Measurements from ENCODE around the gene DNAJA4. TPM values are rescaled to one million over a fixed set of nuclear protein-coding genes. Genes with fewer than 3 reads are reported as not detected.

The DNAJA4 gene
- total RNA-seq, 2 donors from 2014 or later, result 36.7 to 39.6 TPM

DNA sequence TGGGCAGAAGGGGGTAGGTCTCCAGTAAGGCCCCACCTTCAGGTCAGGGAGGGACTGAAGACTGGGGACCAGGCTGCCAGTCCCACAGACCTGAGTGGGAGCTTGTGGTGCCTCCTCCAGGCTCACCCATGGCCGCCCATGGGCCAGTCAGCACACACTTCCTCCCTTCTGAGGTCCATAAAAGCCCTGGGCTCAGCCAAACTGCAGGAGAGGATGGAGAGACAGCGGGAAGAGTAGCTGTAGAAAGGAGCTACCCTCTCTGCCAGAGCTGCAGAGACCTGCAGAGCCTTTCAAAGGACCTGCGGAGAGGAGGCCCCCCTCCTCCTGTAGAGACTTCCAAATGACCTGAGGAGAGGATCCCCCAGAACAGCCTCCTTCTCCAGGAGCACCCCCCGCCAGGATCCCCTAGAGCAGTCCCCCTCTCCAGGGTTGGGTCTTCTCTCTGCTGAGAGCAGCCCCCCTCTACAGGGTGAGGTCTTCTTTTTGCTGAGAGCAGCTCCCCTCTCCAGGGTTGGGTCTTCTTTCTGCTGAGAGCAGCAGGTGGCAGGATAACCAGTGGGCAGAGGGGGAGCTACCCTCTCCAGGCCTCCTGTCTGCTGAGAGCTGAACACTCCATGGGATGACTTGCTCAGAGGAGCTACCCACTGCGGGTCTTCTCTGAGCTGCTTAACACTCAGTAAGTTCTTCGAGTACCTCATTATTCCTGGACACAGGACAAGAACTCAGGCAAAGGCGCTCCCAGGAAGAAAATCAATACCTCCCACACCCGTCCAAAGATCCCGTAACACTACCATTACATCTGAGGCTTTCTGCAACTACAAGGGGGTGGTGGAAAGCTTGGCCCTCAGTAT, 40.1 kb downstream of the DNAJA4 start:
- ATAC-seq (no peak), DNase-seq (no peak)
- intact Hi-C loops (cut with DNase I, micrococcal nuclease), result loop anchor here in 1 of 2 donors (5.0 kb wide), 1 partner anchor 178 kb away; no protein-coding TSS in a partner anchor

DNA sequence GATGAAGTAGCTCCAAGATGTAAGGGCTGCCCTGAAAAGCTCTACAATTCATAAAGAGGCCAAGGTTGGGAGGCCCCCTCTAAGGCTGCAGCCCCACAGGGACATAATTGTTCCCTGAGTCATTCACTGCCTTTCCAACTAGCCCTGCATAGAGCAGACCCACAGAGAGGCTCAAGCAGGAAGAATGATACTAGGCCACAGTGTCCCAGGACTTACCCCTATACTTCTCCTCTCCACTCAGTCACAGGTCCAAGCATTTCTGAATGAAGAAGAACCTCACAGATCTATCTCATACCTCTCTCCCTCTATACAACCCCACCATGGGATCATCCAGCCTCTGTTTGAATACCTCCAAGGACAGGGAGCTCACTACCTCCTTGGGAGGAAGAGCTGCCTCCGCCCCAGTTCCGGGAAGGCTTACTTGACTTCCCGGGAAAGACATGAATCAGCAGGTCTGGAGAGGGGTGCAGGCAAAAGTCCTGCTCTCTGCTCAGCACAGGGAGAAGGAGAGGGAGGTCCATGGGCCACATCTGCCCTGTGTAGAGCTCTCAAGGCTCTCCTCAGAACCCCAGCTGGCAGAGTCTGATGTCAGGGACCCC, 41.9 kb downstream of the DNAJA4 start:
- DNase-seq, result no peak
- intact Hi-C loops (cut with DNase I, micrococcal nuclease), result loop anchor here in 1 of 2 donors (5.0 kb wide), 1 partner anchor 176 kb away; no protein-coding TSS in a partner anchor
- ATAC-seq, result no peak

DNA sequence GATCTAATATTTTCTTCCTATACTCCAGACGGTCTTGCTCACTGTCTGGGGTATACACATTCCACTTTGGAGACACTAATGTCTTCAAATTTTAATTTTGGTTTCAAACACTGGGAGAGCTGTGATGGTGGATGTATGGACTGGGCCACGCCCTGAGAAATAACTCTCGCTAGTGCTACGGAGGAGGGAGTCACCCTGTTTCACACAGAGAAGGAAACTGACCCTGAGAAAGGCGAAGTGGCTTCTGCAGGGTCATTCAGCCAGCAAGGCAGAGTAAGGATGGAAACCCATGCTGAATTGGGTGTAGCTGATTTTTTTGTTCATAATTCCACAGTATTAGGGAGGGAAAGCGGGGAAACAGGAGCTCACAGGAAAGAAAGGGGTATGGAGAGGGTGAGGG, 43.6 kb downstream of the DNAJA4 start:
- intact Hi-C loops (cut with DNase I, micrococcal nuclease), result loop anchor here in 1 of 2 donors (5.0 kb wide), 1 partner anchor 174 kb away; no protein-coding TSS in a partner anchor
- DNase-seq (no peak), ATAC-seq (peak; percentile 67)

DNA sequence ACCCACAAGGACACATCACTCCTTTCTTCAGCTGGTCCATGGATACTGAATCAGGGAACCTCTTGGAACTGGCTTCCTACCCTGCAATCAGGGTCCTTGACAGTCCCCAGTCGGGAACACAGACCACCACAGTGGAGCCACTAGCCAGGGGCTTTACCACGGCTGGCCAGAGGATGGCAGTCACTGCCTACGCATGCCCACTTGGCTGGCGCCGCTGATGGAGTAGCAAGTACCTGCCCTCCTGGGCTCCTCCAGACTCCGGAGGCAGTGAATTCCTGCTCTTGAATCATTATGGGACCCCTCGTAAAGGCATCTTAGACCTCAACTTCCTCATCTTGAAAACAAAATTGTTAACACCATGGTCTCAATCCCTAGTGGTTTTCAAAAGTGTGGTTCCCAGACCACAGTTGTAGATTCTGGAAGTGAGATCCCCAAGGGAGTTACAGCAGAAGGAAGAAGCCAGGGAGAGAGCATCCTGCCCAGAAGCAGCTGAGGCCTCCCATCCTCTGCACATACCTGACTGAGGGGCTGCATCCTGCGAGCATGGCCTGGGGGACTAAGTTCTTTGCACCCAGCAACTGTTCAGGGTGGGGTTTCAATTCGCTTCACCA, 44.2 kb downstream of the DNAJA4 start:
- intact Hi-C loops (cut with DNase I, micrococcal nuclease), result loop anchor here in 1 of 2 donors (5.0 kb wide), 1 partner anchor 174 kb away; no protein-coding TSS in a partner anchor
- DNase-seq (peak in 1 of 2 donors; percentile 83), ATAC-seq (peak; percentile 92)

DNA sequence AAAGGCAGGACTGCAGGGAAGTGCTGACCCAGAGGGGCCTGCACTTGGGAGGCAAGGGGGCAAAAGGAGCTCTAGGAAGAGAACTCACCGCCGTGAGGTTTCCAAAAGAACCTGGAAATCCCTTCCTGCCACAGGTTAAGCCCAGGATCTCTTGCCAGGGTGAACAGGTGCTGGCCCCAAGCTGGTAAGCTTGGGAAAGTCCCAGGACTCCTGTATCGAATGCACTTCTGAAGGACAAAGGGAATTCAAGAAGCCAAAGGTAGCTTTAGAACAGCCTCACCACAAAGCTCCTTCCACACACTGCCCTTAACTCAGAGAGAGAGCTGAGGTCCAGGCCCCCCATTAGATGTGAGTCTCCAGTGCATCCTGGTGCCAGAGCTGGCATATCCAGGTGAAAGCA, 46.9 kb downstream of the DNAJA4 start:
- intact Hi-C loops (cut with DNase I, micrococcal nuclease), result no loop called here

DNA sequence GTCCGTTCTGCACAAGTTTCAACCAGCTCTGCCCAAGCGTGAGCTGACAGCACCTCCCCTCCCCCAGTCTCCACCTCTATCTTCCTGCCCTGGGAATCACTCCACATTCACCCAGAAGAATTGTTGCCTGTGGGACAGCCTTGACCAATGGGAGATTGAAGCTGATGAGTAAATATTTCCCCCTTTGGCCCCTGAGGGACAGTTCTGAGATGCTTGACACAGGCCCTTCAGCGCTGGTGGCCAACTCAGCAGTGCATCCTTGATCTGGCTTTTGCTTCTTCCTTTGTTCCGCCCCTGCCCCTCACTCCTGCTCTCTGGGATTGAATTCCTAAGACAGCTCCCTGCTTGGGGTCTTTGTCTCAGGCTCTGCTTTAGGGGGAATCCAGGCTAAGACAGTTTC, 48.2 kb downstream of the DNAJA4 start:
- intact Hi-C loops (cut with DNase I, micrococcal nuclease), result no loop called here
- no peak for DNase-seq
- ATAC-seq, result no peak

More for the DNA sequence above, 46.9 kb downstream of the DNAJA4 start:
- ATAC-seq, result no peak
- no peak for DNase-seq

DNA sequence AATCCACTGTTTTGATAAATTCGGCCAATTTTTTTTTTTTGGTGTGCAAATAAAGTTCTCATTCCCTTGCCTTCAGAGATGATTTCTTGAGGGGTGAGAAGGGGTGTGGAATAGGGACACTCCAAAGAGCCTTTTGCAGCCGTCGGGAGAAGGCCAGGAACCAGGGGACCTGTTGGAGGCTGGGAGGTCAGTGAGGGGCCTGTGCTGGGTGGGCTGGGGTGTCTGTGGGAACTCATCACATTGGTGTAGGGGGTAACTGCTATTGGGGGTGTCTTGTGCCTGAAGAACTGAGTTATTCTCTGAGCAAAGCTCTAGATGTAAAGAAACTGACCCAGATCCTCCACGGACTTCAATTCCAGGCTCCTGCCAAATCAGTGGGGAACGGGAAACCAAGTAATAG, 48.6 kb downstream of the DNAJA4 start:
- intact Hi-C loops (cut with DNase I, micrococcal nuclease), result no loop called here
- DNase-seq (no peak), ATAC-seq (no peak)

DNA sequence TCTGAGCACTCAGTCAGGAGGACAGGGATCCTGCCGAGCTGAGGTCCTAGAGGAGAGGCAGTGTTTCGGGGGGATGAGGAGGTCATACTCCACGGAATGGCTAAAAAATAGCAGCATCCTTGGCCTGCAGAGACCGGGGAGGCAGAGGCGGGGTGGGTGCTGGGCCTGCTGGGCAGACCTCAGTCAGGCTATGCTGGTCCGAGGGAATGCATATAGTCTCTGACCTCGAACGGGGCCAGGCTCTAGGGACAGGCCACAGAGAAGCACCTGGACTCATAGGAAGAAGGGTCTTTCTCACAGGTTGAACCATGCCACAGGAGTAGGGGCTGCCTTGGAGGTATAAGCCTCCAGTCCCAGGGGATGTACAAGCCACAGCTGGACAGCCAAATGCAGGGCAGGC, 49.0 kb downstream of the DNAJA4 start:
- ATAC-seq, result no peak
- no peak for DNase-seq
- intact Hi-C loops (cut with DNase I, micrococcal nuclease), result no loop called here

DNA sequence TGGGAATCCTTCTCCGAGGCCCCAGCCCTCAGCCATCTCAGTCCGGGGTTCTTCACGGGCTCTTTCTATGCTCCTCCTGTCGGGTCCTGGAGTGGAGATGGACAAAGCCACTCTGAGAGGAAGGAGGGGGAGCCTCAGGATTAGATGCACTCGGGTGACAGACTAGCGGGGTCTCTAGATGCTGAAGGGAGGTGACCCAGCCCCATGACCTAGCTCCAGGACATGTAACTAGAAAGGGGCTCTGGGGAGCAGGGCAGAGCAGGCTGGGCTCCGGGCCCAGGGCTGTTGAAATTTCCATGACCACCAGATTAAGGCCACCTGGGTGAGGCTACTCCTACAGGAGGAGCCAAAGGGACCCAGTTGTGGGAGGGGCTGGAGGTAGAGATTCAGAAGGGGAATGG, 49.8 kb downstream of the DNAJA4 start:
- intact Hi-C loops (cut with DNase I, micrococcal nuclease), result loop anchor here in 1 of 2 donors (2.0 kb wide), 1 partner anchor 109 kb away; no protein-coding TSS in a partner anchor
- DNase-seq, result no peak

DNA sequence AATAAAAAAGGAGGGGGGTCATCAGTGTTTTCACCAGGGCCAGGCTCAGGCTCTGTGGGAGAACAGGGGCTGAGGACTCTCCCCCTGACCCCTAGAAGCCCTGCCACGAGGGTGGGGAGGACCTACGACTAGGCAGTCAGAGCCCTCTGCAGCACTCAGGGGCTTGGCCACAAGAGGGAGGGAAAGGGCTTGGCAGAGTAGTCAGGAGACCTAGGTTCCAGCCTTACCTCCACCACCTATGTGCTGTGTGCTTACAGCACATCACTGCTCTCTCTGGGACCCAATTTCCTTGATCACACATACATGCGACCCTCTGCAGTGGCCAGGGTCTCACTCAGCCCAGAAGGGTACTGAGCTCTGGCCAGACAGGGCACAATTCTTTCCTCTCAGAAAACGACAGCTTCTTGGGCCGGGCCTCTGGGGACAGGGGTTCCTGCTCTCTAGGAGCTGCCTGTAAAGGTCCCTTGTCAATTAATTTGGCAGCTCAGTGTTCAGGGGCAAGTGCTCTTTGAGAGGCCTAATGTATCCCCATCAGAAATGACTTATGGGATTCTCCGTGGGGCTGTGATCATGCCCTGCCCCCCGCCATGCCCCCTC, 51.4 kb downstream of the DNAJA4 start:
- intact Hi-C loops (cut with DNase I, micrococcal nuclease), result loop anchor here in 1 of 2 donors (2.0 kb wide), 1 partner anchor 107 kb away; no protein-coding TSS in a partner anchor
- DNase-seq, result peak in 1 of 2 donors; percentile 55
- peak; percentile 63 for ATAC-seq

More for the DNA sequence above, 49.8 kb downstream of the DNAJA4 start:
- ATAC-seq, result no peak

DNA sequence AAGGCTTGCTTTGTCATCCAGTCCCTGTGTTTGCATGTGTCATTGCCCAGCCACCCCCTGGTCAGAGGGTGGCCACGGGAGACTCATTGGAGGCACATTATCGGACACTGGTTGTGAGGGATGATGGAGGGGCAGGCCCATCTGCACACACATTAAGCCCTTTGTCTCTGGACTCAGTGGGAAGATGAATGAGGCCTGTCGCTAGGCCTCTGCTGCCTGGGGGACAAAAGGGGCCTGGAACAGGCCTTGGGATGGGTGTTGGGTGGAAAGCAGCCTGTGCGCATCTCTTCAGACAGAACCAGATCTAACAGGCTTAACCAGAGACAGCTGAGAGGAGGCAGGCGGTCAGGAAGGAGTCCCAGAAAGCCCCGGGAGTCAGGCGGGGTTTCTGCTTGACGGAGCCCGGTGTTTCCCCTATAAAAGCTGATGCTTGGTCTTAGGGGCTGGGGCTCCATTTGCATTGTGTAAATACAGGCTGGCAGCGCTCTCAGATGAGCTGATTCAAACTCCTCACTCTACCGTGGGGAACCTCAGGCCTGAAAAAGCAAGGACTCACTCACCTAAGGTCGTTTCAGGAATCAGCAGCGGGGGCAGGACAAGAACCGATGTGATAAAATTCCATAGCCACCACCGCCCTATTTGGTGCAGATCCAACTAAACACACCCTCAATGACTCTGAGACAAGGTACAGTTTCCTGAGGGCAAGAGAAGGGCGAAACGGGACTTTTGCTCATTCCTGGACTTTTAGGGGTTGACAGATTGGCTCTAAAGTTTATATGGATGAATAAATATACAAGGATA, 52.1 kb downstream of the DNAJA4 start:
- DNase-seq (peak; percentile 73 to 80), ATAC-seq (peak; percentile 88)
- intact Hi-C loops (cut with DNase I, micrococcal nuclease), result no loop called here

DNA sequence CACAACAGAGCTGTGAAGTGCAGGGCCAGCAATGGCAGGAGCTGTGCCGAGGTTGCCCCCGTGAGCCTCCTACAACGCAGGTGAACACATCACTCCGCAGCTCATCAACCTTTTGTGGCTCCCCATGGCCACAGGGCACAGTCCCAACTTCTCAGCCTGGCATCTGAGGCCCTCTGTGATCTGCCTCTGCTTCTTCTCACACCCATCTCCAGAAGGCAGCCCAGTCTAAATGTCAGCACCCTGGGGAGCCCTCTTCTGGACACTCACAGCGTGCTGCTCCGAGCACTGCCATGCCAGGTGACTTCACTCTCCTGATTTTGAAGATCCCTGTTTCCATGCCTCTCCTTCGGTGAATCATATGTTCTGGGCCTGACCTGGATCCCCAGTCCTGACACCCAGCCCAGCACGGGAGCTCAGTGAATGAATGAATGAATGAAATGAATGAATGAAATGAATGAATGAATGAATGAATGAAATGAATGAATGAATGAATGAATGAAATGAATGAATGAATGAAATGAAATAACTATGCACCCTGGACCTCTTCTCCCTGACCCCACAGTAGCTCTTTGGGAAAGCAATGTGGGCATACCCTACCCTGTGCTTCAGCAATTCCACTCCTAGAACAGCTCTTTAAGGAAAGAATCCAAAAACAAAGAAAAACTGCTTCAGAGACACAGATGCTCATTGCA, 52.9 kb downstream of the DNAJA4 start:
- peak in 1 of 2 donors; percentile 54 for DNase-seq

DNA sequence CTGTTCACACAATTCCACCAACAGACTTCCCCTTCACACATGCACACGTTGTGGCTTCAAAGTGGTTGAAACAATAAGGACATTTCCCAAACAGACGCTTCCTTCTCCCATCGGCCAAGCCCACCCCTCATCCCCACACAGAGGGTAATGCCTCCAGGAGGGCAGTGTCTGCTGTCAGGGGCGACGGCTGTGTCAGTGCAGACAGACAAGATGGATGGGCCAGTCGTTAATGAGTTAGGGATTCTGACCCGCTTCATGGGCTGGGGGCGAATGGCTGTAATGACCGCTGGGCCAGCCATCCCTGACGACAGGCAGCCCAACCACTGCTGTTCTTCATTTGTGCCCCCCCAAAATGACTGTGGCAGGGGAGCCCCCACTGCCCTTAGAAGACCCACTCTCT, 55.2 kb downstream of the DNAJA4 start:
- no peak for ATAC-seq
- intact Hi-C loops (cut with DNase I, micrococcal nuclease), result no loop called here
- DNase-seq, result no peak

More for the DNA sequence above, 52.9 kb downstream of the DNAJA4 start:
- intact Hi-C loops (cut with DNase I, micrococcal nuclease), result no loop called here
- ATAC-seq, result peak; percentile 64

DNA sequence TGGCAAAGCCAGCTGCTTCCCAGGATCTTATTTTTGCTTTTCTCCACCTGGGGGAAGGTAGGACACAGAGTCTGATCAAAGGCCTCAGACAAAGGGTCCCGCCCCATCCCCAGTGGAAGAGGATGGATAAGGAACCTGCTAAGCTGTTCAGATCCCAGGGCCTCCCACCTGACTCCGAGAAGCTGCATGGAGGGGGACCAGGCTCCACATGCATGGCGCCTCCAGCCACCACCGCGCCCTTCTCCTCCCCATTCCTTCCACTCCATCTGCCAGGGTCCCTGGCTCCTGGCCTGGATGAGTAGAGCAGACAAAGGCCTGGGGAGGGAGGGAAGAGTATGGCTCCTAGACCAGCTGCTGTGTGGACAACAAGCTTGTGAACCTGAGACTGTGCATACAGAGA, 55.8 kb downstream of the DNAJA4 start:
- intact Hi-C loops (cut with DNase I, micrococcal nuclease), result no loop called here
- DNase-seq (no peak), ATAC-seq (no peak)

DNA sequence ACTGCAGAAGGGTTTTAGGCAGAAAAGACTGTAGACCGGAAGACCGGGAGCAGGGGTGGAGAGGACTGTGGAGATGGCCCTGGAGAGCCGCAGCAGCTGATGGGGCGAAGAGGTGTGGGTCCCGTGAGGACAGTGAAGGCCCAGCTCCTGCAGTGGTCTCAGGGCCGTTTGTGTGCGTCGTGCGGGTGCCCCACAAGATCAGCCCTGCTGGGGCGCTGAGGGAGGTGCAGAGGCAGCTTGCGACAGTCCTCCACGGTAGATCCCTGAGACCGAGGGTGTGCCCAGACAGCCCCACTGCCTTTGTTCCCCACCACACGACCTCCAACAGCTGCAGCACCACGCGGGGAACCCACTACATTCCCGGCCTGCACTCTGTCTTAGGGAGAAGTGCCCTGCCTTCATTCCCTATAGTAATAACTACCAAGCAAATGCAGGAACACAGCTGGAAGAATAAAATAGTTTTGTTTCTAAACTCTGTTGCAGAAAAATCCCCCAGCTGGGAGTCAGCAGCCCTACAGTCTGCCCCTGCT, 56.7 kb downstream of the DNAJA4 start:
- ATAC-seq, result no peak
- DNase-seq, result no peak

DNA sequence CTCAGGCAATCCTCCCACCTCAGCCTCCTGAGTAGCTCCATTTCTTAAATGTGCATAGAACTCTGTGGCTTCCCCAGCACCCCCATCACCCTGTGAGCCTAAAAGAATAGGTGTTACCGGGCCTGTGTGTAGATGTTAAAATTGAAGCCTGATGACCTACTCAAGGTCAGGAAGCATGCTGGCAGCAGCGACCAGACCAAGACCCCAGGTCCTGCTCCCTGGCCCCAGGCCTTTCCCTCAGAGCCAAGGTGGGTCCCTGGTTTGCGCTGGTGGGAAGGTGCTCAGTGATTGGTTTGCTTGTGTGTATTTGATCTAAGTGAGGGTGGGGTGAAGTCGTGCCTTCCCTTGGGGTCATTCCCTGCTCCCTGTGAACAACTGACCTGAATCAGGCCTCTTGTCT, 57.4 kb downstream of the DNAJA4 start:
- intact Hi-C loops (cut with DNase I, micrococcal nuclease), result no loop called here
- DNase-seq, result no peak
- no peak for ATAC-seq

More for the DNA sequence above, 56.7 kb downstream of the DNAJA4 start:
- intact Hi-C loops (cut with DNase I, micrococcal nuclease), result no loop called here

DNA sequence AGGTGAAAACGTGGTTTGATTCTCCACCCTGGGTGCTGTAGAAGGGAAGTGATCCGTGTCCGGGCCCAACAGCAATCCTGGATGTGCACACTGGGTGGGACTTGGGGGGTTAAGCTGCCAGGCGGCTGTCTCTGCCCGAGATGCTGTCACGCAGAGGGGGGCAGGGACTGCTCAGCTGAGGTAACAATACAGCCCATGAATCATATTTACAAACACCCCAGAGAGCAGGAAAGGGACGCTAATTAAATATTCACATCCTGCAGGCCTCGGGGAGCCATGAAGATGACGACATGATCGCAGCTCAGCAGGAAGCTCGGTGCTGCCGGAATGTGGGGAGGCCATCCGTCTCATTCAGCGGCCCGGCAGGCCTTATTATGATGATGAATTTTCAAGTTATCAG, 57.9 kb downstream of the DNAJA4 start:
- intact Hi-C loops (cut with DNase I, micrococcal nuclease), result no loop called here
- ATAC-seq (no peak), DNase-seq (no peak)

Measured in left colon (tissue), 2 donors.